Measurements from ENCODE around the gene RGS7.

DNA sequence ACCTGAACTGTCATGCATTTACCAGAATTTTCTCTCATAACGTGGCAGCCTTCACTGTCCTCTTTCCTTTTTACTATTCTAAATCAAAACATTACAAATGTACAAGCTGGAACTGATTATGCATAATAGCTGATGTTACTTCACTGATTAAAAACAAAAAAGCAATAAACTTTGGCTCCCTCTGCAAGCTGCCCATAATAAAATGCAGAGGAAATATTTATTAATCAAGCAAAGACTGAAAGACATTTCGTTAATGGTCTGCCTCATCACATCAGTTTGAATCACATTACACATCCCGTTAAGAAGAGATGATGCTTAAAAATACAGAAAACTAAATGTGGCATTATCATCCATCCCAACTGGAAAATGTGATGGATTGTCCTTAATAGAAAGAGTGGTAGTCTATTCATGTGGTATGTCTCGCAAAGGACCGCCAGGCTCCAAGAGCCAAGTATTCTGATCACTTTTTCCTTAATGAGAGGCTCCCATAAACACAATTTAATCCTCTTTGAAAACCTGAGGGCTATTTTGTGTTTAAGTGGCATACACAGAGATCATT, 225.3 kb downstream of the RGS7 start:
- TF ChIP-seq CTCF (conservative IDR thresholded peaks at IDR 0.05; ENCODE audit: low read length) (no peak), EZH2phosphoT487 (IDR thresholded peaks at IDR 0.05; ENCODE audit: borderline replicate concordance, low read depth, low read length) (no peak)
